B cell (primary cell): ENCODE data around the gene NRG2.

Experiments used
- EZH2 ChIP-seq: IDR thresholded peaks from 2 replicates; pipeline ENCODE4 v1.6.1; 2012; ENCODE audit warnings: borderline replicate concordance, low read depth, mild to moderate bottlenecking, moderate library complexity, low read length; ENCODE audit not compliant: insufficient read depth, poor library complexity, severe bottlenecking
- TF ChIP-seq, protein P1 (sequence below): fragments of 200-600 bp; IDR thresholded peaks from one replicate; pipeline ENCODE4 v1.8.0; 2022; ENCODE audit warnings: antibody characterized with exemption, mild to moderate bottlenecking

DNA sequence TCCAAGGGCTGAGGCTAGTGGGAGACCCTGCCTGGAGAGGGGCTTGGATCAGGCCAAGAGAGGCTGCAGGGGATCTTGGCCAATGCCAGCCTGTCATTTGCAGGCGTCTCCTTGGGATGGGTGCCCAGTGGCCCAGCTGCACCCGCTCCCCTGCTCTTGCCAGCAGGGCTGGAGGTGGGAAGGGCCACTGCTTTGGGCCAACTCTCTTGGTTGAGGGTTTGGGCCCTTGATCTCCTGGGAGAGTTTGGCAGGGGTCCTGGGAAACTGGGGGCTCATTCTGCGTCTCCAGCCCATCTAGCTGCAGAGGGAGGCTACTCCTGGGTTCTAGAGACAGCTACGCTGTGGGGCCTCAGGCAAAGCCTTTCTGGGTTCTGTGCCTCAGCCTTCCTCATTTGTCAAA, 237.0 kb downstream of the NRG2 start:
- TF ChIP-seq EZH2 = no peak
- TF ChIP-seq, protein P1, sequence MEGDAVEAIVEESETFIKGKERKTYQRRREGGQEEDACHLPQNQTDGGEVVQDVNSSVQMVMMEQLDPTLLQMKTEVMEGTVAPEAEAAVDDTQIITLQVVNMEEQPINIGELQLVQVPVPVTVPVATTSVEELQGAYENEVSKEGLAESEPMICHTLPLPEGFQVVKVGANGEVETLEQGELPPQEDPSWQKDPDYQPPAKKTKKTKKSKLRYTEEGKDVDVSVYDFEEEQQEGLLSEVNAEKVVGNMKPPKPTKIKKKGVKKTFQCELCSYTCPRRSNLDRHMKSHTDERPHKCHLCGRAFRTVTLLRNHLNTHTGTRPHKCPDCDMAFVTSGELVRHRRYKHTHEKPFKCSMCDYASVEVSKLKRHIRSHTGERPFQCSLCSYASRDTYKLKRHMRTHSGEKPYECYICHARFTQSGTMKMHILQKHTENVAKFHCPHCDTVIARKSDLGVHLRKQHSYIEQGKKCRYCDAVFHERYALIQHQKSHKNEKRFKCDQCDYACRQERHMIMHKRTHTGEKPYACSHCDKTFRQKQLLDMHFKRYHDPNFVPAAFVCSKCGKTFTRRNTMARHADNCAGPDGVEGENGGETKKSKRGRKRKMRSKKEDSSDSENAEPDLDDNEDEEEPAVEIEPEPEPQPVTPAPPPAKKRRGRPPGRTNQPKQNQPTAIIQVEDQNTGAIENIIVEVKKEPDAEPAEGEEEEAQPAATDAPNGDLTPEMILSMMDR = no peak
